Breast epithelium (tissue), 3 donors: ENCODE data around the gene MYO3B.

Experiments used
- CTCF ChIP-seq, 3 donors: fragments of 450-650 bp; IDR thresholded peaks; one replicate each; pipeline ENCODE4 v1.5.1; 2016 to 2017; ENCODE audit warnings: antibody characterized with exemption in 3 of 3, mild to moderate bottlenecking in 3 of 3, moderate library complexity in 3 of 3
- POLR2A ChIP-seq: fragments of 450-650 bp; IDR thresholded peaks from one replicate; pipeline ENCODE4 v1.6.1; 2016; ENCODE audit warnings: antibody characterized with exemption, mild to moderate bottlenecking, moderate library complexity
- POLR2AphosphoS5 ChIP-seq, 3 donors: sonication (generic); formaldehyde crosslinking; IDR thresholded peaks; one replicate each; pipeline ENCODE4 v1.6.1; 2017; ENCODE audit warnings: antibody characterized with exemption in 3 of 3

GRCh38 chr2:170605862-170606261, 427.9 kb downstream of the MYO3B start:
- TF ChIP-seq CTCF (IDR thresholded peaks at IDR 0.05) (no peak), POLR2AphosphoS5 (IDR thresholded peaks at IDR 0.05) (no peak), POLR2A (no peak)
